ENCODE data around the gene CPSF7. TPM values are rescaled to one million over a fixed set of nuclear protein-coding genes. Genes with fewer than 3 reads are reported as not detected.

Gene CPSF7
- total RNA-seq, 3 donors from 2014 or later: 40.6 to 62.5 (median 46.2) TPM

DNA sequence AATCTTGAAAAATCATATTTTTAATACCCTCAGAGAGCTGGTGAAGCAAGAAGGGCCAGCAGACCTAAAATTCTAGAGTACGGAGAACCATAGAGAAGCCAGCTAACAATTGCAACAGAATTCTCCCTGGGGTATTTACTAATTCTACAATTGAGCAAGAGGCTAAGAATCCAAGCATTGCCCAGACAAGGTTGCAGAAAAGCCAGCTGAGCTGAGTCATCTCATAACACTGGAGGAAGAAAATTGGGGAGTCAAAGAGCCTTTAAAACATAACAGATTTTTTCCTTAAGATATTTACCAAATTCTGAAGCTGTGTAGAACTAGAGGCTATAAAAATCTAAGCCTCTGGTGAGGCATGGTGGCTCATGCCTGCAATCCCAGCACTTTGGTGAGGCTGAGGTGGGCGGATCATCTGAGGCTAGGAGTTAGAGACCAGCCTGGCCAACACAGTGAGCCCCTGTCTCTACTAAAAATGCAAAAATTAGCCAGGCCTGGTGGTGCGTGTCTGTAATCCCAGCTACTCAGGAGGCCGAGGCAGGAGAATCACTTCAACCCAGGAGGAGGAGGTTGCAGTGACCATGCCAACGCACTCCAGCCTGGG, 51.0 kb downstream of the CPSF7 start:
- H3K27ac ChIP-seq: peak overlapping the region; percentile 80 to 87
- DNase-seq (ENCODE audit: low spot score in 2 of 2): peak in 1 of 2 donors; percentile 54

DNA sequence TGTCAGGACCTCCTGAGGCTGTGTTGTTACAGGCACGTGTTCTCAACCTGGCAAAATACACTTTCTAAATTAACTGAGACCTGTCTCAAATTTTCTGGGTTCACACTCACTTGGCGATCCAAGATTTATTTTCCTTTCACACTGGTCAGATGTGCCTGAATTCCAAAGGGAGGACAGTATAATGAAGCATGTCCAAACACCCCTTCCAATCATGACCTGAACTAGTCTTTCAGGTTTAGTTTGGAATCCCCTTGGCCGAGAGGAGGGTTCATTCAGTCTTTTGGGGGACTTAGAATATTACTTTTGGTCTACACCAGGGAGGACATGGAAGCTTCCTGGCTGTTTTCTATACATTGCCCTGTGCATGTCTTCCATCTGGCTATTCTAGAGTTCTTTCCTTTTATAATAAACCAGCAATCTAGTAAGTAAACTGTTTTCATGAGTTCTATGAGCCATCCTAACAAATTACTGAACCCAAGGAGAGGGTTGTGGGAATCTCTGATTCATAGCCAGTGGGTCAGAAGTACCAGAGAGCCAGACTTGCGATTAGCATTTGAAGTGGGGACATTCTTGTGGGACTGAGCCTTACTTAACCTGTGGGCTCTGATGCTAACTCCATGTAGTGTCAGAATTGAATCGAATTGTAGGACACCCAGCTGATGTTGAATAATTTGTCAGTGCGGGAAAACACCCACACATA, 52.2 kb downstream of the CPSF7 start:
- intact Hi-C loops (cut with DNase I; ENCODE audit: low total_unique reads): no loop called here
- no peak for DNase-seq (ENCODE audit: low spot score in 2 of 2)
- H3K4me3 ChIP-seq: no peak overlapping the region
- no peaks in the 10 kb centered on the region for H3K36me3 ChIP-seq
- no peak overlapping the region for H3K27ac ChIP-seq
- TF ChIP-seq, protein P1, sequence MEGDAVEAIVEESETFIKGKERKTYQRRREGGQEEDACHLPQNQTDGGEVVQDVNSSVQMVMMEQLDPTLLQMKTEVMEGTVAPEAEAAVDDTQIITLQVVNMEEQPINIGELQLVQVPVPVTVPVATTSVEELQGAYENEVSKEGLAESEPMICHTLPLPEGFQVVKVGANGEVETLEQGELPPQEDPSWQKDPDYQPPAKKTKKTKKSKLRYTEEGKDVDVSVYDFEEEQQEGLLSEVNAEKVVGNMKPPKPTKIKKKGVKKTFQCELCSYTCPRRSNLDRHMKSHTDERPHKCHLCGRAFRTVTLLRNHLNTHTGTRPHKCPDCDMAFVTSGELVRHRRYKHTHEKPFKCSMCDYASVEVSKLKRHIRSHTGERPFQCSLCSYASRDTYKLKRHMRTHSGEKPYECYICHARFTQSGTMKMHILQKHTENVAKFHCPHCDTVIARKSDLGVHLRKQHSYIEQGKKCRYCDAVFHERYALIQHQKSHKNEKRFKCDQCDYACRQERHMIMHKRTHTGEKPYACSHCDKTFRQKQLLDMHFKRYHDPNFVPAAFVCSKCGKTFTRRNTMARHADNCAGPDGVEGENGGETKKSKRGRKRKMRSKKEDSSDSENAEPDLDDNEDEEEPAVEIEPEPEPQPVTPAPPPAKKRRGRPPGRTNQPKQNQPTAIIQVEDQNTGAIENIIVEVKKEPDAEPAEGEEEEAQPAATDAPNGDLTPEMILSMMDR (IDR thresholded peaks at IDR 0.05): no peak
- TF ChIP-seq POLR2AphosphoS5 (IDR thresholded peaks at IDR 0.05) (no peak), POLR2A (IDR thresholded peaks at IDR 0.05) (no peak)
- no peaks in the 10 kb centered on the region for H3K4me1 ChIP-seq
- no peaks in the 10 kb centered on the region for H3K9me3 ChIP-seq
- H3K27me3 ChIP-seq: no peaks in the 10 kb centered on the region

More for the DNA sequence above, 51.0 kb downstream of the CPSF7 start:
- no peaks in the 10 kb centered on the region for H3K27me3 ChIP-seq
- H3K36me3 ChIP-seq: no peaks in the 10 kb centered on the region
- no peaks in the 10 kb centered on the region for H3K4me1 ChIP-seq
- TF ChIP-seq, protein P1 (IDR thresholded peaks at IDR 0.05): no peak
- TF ChIP-seq POLR2AphosphoS5 (IDR thresholded peaks at IDR 0.05) (peak in 2 of 3 donors; percentile 57 to 81), POLR2A (IDR thresholded peaks at IDR 0.05) (no peak)
- no peak overlapping the region for H3K4me3 ChIP-seq
- intact Hi-C loops (cut with DNase I; ENCODE audit: low total_unique reads): no loop called here
- no peaks in the 10 kb centered on the region for H3K9me3 ChIP-seq

DNA sequence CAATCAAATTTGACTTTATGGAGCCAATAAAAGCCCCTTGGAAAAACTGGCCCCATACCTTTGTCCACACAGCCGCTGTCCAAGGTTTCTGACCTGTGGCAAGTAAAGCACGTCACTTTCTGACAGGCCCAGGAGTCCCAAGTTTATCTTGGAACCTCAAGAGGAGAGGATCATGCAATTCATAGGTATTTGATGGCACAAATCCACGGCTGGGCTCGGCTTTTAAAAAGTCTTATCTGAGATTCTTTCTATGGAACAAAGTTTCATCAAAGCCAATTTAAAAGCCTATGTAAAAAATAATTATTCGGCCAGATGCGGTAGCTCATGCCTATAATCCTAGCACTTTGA, 54.0 kb downstream of the CPSF7 start:
- no peak overlapping the region for H3K4me3 ChIP-seq
- no peaks in the 10 kb centered on the region for H3K36me3 ChIP-seq
- H3K27me3 ChIP-seq: no peaks in the 10 kb centered on the region
- no peak overlapping the region for H3K27ac ChIP-seq
- no peaks in the 10 kb centered on the region for H3K9me3 ChIP-seq
- no peak for DNase-seq (ENCODE audit: low spot score in 2 of 2)
- H3K4me1 ChIP-seq: no peaks in the 10 kb centered on the region
- intact Hi-C loops (cut with DNase I; ENCODE audit: low total_unique reads): no loop called here
- no peak for TF ChIP-seq POLR2A (IDR thresholded peaks at IDR 0.05)
- TF ChIP-seq, protein P1 (IDR thresholded peaks at IDR 0.05): no peak
- TF ChIP-seq POLR2AphosphoS5 (IDR thresholded peaks at IDR 0.05): no peak

DNA sequence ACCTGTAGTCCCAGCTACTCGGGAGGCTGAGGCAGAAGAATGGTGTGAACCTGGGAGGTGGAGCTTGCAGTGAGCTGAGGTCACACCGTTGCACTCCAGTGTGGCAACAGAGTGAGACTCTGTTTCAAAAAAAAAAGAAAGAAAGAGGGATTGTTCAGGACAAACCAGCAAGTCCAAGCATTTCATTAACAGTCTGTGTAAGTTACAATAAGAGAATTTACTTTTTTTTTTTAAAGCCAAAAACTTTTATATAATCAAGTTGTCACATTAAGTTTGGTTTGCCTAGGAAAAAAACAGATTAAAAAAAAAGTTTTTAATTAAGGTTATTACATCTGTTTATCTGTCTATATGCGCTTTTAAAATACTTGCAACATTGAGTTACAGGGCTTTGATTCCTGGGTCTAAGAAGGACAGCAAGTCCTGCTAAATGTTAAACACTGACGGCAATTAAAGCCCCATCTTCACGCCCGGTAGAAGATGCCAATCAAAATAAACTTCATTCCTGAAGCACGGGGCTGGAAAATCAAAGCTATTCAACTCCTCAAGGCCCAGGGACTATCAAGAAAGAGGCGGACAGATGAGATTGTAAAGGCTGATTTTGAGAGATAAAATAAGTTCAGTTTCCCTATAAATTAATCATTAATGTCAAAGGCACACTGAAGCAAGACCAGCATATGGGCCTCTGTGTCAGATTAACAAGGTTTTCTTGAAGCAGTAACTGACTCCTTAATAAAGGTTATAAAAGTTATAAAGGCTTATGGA, 56.9 kb downstream of the CPSF7 start:
- H3K27ac ChIP-seq: no peak overlapping the region
- H3K27me3 ChIP-seq: no peaks in the 10 kb centered on the region
- no peak overlapping the region for H3K4me3 ChIP-seq
- intact Hi-C loops (cut with DNase I; ENCODE audit: low total_unique reads): no loop called here
- H3K4me1 ChIP-seq: peaks cover 0 to 6% of the 10 kb centered on the region in 2 donors
- H3K9me3 ChIP-seq: no peaks in the 10 kb centered on the region
- TF ChIP-seq, protein P1 (IDR thresholded peaks at IDR 0.05): no peak
- no peak for TF ChIP-seq POLR2AphosphoS5 (IDR thresholded peaks at IDR 0.05)
- TF ChIP-seq POLR2A (IDR thresholded peaks at IDR 0.05): no peak
- H3K36me3 ChIP-seq: no peaks in the 10 kb centered on the region
- no peak for DNase-seq (ENCODE audit: low spot score in 2 of 2)
